NB4 (cell line): ENCODE results near the gene SEMA3C.

Source experiments
- DNase-seq: peaks from one replicate; pipeline ENCODE4 v3.0.0; 2010; ENCODE audit warnings: low read depth
- H3K4me3 ChIP-seq: one replicate; pipeline ENCODE4 v1.5.1; 2011; ENCODE audit warnings: mild to moderate bottlenecking, low read depth, low read length, moderate library complexity
- CTCF ChIP-seq: IDR thresholded peaks from one replicate; pipeline ENCODE4 v1.5.1; 2012; ENCODE audit warnings: low read depth, low read length
- MAX ChIP-seq: IDR thresholded peaks from 2 replicates; pipeline ENCODE4 v1.6.1; 2011; ENCODE audit warnings: low read depth, low read length
- MYC ChIP-seq: IDR thresholded peaks from 2 replicates; pipeline ENCODE4 v1.6.1; 2011; ENCODE audit warnings: low read depth, low read length
- POLR2A ChIP-seq: IDR thresholded peaks from 2 replicates; pipeline ENCODE4 v1.6.1; 2011; ENCODE audit warnings: mild to moderate bottlenecking; ENCODE audit not compliant: insufficient read length; ENCODE audit errors: extremely low read depth

The SEMA3C gene

GRCh38 chr7:80821771-80822319 lies 97.0 kb downstream of the SEMA3C start:
- TF ChIP-seq MAX (no peak), CTCF (no peak), POLR2A (no peak), MYC (no peak)
- H3K4me3 ChIP-seq: no peak overlapping the region
- DNase-seq: no peak

- DNase-seq: no peak
- H3K4me3 ChIP-seq: no peak overlapping the region
- TF ChIP-seq POLR2A: no peak
- TF ChIP-seq MAX: no peak
- no peak for TF ChIP-seq CTCF
- TF ChIP-seq MYC: no peak
Observed at GRCh38 chr7:80819503-80819902, 99.3 kb downstream of the SEMA3C start.

- TF ChIP-seq POLR2A (no peak), CTCF (no peak), MYC (no peak), MAX (no peak)
Observed at GRCh38 chr7:80818181-80818580, 100.7 kb downstream of the SEMA3C start.

GRCh38 chr7:80816806-80817205 lies 102.0 kb downstream of the SEMA3C start:
- no peak for DNase-seq
- no peak overlapping the region for H3K4me3 ChIP-seq
- TF ChIP-seq CTCF (no peak), MAX (no peak), MYC (no peak), POLR2A (no peak)

More at GRCh38 chr7:80818181-80818580, 100.7 kb downstream of the SEMA3C start:
- no peak for DNase-seq
- no peak overlapping the region for H3K4me3 ChIP-seq

GRCh38 chr7:80815733-80816132 lies 103.1 kb downstream of the SEMA3C start:
- H3K4me3 ChIP-seq: no peak overlapping the region
- DNase-seq: no peak
- TF ChIP-seq CTCF (no peak), POLR2A (no peak), MAX (no peak), MYC (no peak)

GRCh38 chr7:80809545-80809944 lies 109.3 kb downstream of the SEMA3C start:
- no peak overlapping the region for H3K4me3 ChIP-seq
- TF ChIP-seq MYC (no peak), CTCF (no peak)
- DNase-seq: no peak
